IMR-90 (cell line): ENCODE measurements around the gene CACNA2D3. TPM values are rescaled to one million over a fixed set of nuclear protein-coding genes. Genes with fewer than 3 reads are reported as not detected.
A peak's percentile ranks its signal among the peaks of the same experiment; 100 is the strongest.

Experiments
- ATAC-seq: fragments of 200-7000 bp; cut with Tn5 transposase; 2 replicates; pipeline ENCODE4 v1.9.1; 2020; ENCODE audit warnings: low read depth, mild to moderate bottlenecking, moderate library complexity
- BruUV-seq: library from RNA; stranded (reverse); fragments of 400-500 nt; replicated peaks from 2 replicates; lab custom pipeline; 2021; lab: Mats Ljungman, UMichigan
- CTCF ChIA-PET: fragments of 300-600 bp; formaldehyde crosslinking; extraction: SDS; loops from one replicate; lab custom pipeline; 2021; ENCODE audit warnings: antibody characterized with exemption; lab: Yijun Ruan, JAX
- POLR2A ChIA-PET: fragments of 300-600 bp; sonication (Branson Sonifier 250); formaldehyde crosslinking; loops from one replicate; lab custom pipeline; 2022; ENCODE audit warnings: antibody characterized with exemption; ENCODE audit not compliant: unreplicated experiment; lab: Charles Lee
- DNase-seq: peaks from one replicate; pipeline ENCODE4 v3.0.0; 2013
- H2AFZ ChIP-seq: replicated peaks from 2 replicates; pipeline ENCODE3; 2013; ENCODE audit warnings: low read length, mild to moderate bottlenecking; ENCODE audit not compliant: poor library complexity
- H2AK5ac ChIP-seq: 2 replicates; pipeline ENCODE4 v1.6.1; 2013; ENCODE audit warnings: low read depth, low read length, inconsistent platforms
- H2AK9ac ChIP-seq: replicated peaks from 2 replicates; pipeline ENCODE3; 2013; ENCODE audit warnings: mild to moderate bottlenecking, low read depth, low read length, moderate library complexity; ENCODE audit not compliant: poor library complexity
- H2BK120ac ChIP-seq: 2 replicates; pipeline ENCODE4 v1.6.1; 2013; ENCODE audit warnings: low read depth, low read length, inconsistent platforms
- H2BK15ac ChIP-seq: 3 replicates; pipeline ENCODE4 v1.6.1; 2013; ENCODE audit warnings: low read depth, low read length, inconsistent platforms
- H2BK20ac ChIP-seq: 2 replicates; pipeline ENCODE4 v1.6.1; 2013; ENCODE audit warnings: low read depth, mild to moderate bottlenecking, inconsistent platforms, low read length, moderate library complexity
- H2BK5ac ChIP-seq: 2 replicates; pipeline ENCODE4 v1.6.1; 2013; ENCODE audit warnings: mild to moderate bottlenecking, low read depth, low read length, inconsistent platforms; ENCODE audit not compliant: poor library complexity, severe bottlenecking
- H3K14ac ChIP-seq: replicated peaks from 2 replicates; pipeline ENCODE4 v1.6.1; 2013; ENCODE audit warnings: low read depth, low read length, inconsistent platforms
- H3K18ac ChIP-seq: 2 replicates; pipeline ENCODE4 v1.6.1; 2013; ENCODE audit warnings: low read depth, low read length, control low read depth
- H3K23ac ChIP-seq: 2 replicates; pipeline ENCODE4 v1.6.1; 2013; ENCODE audit warnings: low read depth, low read length, inconsistent platforms
- H3K27ac ChIP-seq: 2 replicates; pipeline ENCODE4 v1.5.1; 2013; ENCODE audit warnings: mild to moderate bottlenecking, control low read depth, low read length; ENCODE audit not compliant: insufficient read depth
- H3K27me3 ChIP-seq: 2 replicates; pipeline ENCODE4 v1.6.1; 2013; ENCODE audit warnings: low read length; ENCODE audit not compliant: control insufficient read depth, insufficient read depth
- H3K36me3 ChIP-seq: 2 replicates; pipeline ENCODE4 v1.6.1; 2013; ENCODE audit warnings: low read length, mixed read lengths; ENCODE audit not compliant: control insufficient read depth, insufficient read depth
- H3K4ac ChIP-seq: 2 replicates; pipeline ENCODE4 v1.6.1; 2013; ENCODE audit warnings: low read depth, low read length, inconsistent platforms
- H3K4me1 ChIP-seq: 2 replicates; pipeline ENCODE4 v1.6.1; 2013; ENCODE audit warnings: low read length, mixed read lengths; ENCODE audit not compliant: control insufficient read depth, insufficient read depth
- H3K4me2 ChIP-seq: 2 replicates; pipeline ENCODE4 v1.6.1; 2013; ENCODE audit warnings: low read depth, mild to moderate bottlenecking, control low read depth, low read length, moderate library complexity
- H3K4me3 ChIP-seq: 2 replicates; pipeline ENCODE4 v1.5.1; 2013; ENCODE audit warnings: low read depth, mild to moderate bottlenecking, control low read depth, low read length, moderate library complexity; ENCODE audit not compliant: insufficient read depth
- H3K56ac ChIP-seq: 2 replicates; pipeline ENCODE4 v1.6.1; 2013; ENCODE audit warnings: low read length, inconsistent platforms; ENCODE audit not compliant: insufficient read depth; ENCODE audit errors: extremely low read depth
- H3K79me1 ChIP-seq, 2 experiments: 2 replicates each; pipeline ENCODE4 v1.6.1; 2013; ENCODE audit warnings: low read length in 2 of 2, inconsistent platforms in 1 of 2, low read depth in 1 of 2
- H3K9ac ChIP-seq: 2 replicates; pipeline ENCODE4 v1.6.1; 2013; ENCODE audit warnings: low read depth, low read length, control low read depth
- H3K9me1 ChIP-seq: 2 replicates; pipeline ENCODE4 v1.6.1; 2013; ENCODE audit warnings: low read length, inconsistent platforms; ENCODE audit not compliant: insufficient read depth
- H3K9me3 ChIP-seq: 2 replicates; pipeline ENCODE4 v1.6.1; 2013; ENCODE audit warnings: low read length; ENCODE audit not compliant: control insufficient read depth, insufficient read depth
- H4K20me1 ChIP-seq: 2 replicates; pipeline ENCODE4 v1.6.1; 2013; ENCODE audit warnings: low read length, inconsistent platforms; ENCODE audit not compliant: insufficient read depth
- H4K5ac ChIP-seq: 2 replicates; pipeline ENCODE4 v1.6.1; 2013; ENCODE audit warnings: mild to moderate bottlenecking, low read depth, low read length, control low read depth
- H4K8ac ChIP-seq, 2 experiments: 2 replicates each; pipeline ENCODE4 v1.6.1; 2013; ENCODE audit warnings: low read depth in 2 of 2, low read length in 2 of 2, control low read depth in 1 of 2, inconsistent platforms in 1 of 2
- H4K91ac ChIP-seq: 2 replicates; pipeline ENCODE4 v1.6.1; 2013; ENCODE audit warnings: low read depth, low read length, inconsistent platforms; ENCODE audit not compliant: insufficient read depth
- FOS ChIP-seq: fragments of 150-350 bp; IDR thresholded peaks from 2 replicates; pipeline ENCODE4 v1.6.1; 2016; ENCODE audit warnings: low read depth, low read length
- MXI1 ChIP-seq: IDR thresholded peaks from 2 replicates; pipeline ENCODE4 v1.6.1; 2012; ENCODE audit warnings: low read depth, mild to moderate bottlenecking, low read length, moderate library complexity, borderline replicate concordance
- RCOR1 ChIP-seq: IDR thresholded peaks from 2 replicates; pipeline ENCODE4 v1.6.1; 2012; ENCODE audit warnings: mild to moderate bottlenecking, low read length, improper control_type of control experiment; ENCODE audit not compliant: insufficient replicate concordance
- WGBS, 2 experiments: methylation state at CpG; one replicate each; pipeline versions ENCODE4 v1.1.5 to v1.1.7; 2013; ENCODE audit warnings: missing lambda C conversion rate in 2 of 2; ENCODE audit not compliant: insufficient read length in 1 of 2; ENCODE audit errors: extremely low coverage in 2 of 2; 5-methylcytosine and 5-hydroxymethylcytosine counted together
- dilution Hi-C: fragments of 300-500 bp; cut with HindIII; formaldehyde crosslinking; loops from one replicate; pipeline ENCODE4 v1.14.3; 2018; ENCODE audit warnings: low sequenced_read_pairs; ENCODE audit not compliant: unreplicated experiment
- in situ Hi-C: fragments of 300-500 bp; cut with MboI; formaldehyde crosslinking; loops from 3 replicates; pipeline ENCODE4 v1.14.3; 2019; ENCODE audit warnings: low sequenced_read_pairs, inconsistent platforms, mixed read lengths
- intact Hi-C: fragments of 100-400 bp; cut with micrococcal nuclease; formaldehyde crosslinking; loops from 2 replicates; pipeline ENCODE4 v1.10.0; 2022
- polyA plus RNA-seq, 3 experiments: library from polyadenylated mRNA; depleted of rRNA; stranded (reverse); fragments of >200 nt; gene quantifications; 2 replicates each; pipeline ENCODE4 v1.2.3, GENCODE V29; 2012; ENCODE audit warnings: low replicate concordance in 1 of 3
- total RNA-seq: library from RNA; depleted of rRNA; stranded (reverse); fragments of >200 nt; gene quantifications from 2 replicates; pipeline ENCODE4 v1.2.3, GENCODE V29; 2012

Gene CACNA2D3
- total and polyA plus RNA-seq, 2 of the 4 experiments (the other 2 are of a cell fraction): 0.36 to 0.41 TPM

DNA sequence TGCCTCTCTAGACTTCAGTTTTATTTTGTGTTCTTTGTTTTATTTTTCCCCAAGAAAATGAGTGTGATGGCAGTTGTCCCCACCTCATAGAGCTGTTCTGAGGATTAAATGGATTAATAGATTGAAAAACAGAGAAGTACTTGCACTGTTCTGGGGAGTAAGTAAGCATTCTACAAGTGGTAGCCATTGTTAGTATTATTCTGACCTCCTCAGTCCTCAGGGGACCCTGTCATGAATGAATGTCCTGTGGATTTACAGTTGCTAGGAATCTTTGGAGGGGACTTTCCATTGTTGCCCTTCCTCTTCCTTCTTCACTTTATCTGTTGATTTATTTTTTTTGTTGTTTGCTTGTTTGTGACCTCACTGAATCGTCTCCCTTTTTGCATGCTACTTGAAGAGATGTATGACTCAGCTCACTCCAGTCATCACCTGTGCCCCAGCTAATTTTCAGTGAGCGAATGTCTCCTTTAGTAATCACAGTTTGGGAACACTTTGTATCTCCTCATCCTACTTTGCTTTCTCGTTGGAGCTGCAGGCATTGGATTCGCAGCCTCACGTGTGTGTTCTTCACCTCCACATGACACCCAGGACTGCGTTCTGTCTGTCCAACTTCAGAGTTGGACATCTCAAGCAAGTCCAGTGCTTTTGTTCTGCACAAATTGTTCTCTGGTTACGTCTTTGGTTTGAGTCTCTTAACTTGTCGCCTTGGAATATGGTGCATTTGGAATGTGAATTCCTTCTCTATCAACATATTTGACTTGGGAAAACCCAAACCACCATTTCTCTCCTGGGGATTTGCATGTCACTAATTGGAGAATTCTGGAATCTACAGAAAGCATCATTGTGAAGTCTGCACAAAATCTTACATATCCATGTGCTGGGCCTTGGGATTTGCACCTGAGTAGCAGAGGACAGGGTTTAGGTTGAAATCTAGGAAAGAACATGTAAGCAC, 751.0 kb downstream of the CACNA2D3 start:
- TF ChIP-seq FOS: 0 out of 2 replicates have a peak, but pooled peaks have one; percentile 20
- TF ChIP-seq RCOR1: no peak
- TF ChIP-seq MXI1: no peak
- H4K8ac ChIP-seq: no peak overlapping the region
- WGBS, 2 experiments: 84% methylated on average over 3 of the region's 8 CpGs; no CpG with 5 or more reads in 1 of the 2 experiments
- H2BK120ac ChIP-seq: peak overlapping the region; percentile 51; the same call in 1 of the 2 replicates
- peaks cover 5% of the 10 kb centered on the region for H3K9me1 ChIP-seq
- ATAC-seq: no peak
- 0 out of 3 replicates have a peak overlapping the region, but pooled peaks have one; percentile 9 for H2BK15ac ChIP-seq
- BruUV-seq: no TSS peak
- peak; percentile 27 for DNase-seq
- no peaks in the 10 kb centered on the region for H3K9me3 ChIP-seq
- CTCF ChIA-PET: no interaction called here
- POLR2A ChIA-PET: no interaction called here
- H4K91ac ChIP-seq: 0 out of 2 replicates have a peak overlapping the region, but pooled peaks have one; percentile 33
- no peak overlapping the region for H3K23ac ChIP-seq
- peak overlapping the region; percentile 59; the same call in 1 of the 2 replicates for H3K18ac ChIP-seq
- H3K4me2 ChIP-seq: no peak overlapping the region
- H2AK5ac ChIP-seq: no peak overlapping the region; the same call in none of the 2 replicates
- no peaks in the 10 kb centered on the region for H3K79me1 ChIP-seq
- no peak overlapping the region; the same call in 1 of the 2 replicates for H3K14ac ChIP-seq
- H2BK20ac ChIP-seq: peak overlapping the region; percentile 32
- no peak overlapping the region for H3K4me3 ChIP-seq
- dilution Hi-C loops (no loop called here), in situ Hi-C loops (loop anchor here (25.0 kb wide), 1 partner anchor 389 kb away; no protein-coding TSS in a partner anchor), intact Hi-C loops (loop anchor here (1.0 to 10.0 kb wide), 7 partner anchors 80 to 1169 kb away; no protein-coding TSS in a partner anchor)
- H3K56ac ChIP-seq: no peak overlapping the region
- H3K4me1 ChIP-seq: peaks cover 7% of the 10 kb centered on the region
- no peak overlapping the region for H3K27ac ChIP-seq
- no peak overlapping the region for H4K5ac ChIP-seq
- H3K4ac ChIP-seq: 0 out of 2 replicates have a peak overlapping the region, but pooled peaks have one; percentile 15
- H2AK9ac ChIP-seq: no peak overlapping the region
- H3K36me3 ChIP-seq: no peaks in the 10 kb centered on the region
- no peak overlapping the region for H3K9ac ChIP-seq
- H4K20me1 ChIP-seq: no peaks in the 10 kb centered on the region
- no peak overlapping the region for H2BK5ac ChIP-seq
- H3K27me3 ChIP-seq: no peaks in the 10 kb centered on the region
- no peak overlapping the region for H2AFZ ChIP-seq
